Stimulated activated CD4-positive, alpha-beta T cell treated with anti-CD3 and anti-CD28 coated beads, Interleukin-4, amount 100 ng/mL, for 48 hours (primary cell): ENCODE data around the gene FBLN5.

Experiments used
- DNase-seq, 2 donors: peaks; one replicate each; pipeline ENCODE4 v3.0.0-alpha.2; 2020; ENCODE audit warnings: low read depth in 2 of 2

FBLN5 gene

GRCh38 chr14:91829511-91829910, 118.0 kb downstream of the FBLN5 start:
- DNase-seq: no peak

DNA sequence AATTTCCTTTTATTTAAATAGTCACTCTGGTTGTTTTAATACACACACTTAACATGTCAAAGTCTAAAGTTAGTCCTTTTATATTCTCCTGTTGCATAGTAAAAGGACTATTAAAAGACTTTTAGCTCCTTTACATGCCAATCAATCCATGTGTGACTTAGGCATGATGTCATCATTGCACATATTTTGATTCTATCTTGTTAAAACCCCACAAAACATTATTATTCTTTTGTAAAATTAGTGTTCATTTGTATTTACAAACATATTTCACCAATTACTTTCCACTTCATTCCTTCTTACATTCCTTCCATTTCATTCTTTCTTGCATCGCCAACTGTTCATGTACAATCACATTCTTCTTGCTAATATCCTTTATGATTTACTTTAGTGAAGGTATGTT, 119.7 kb downstream of the FBLN5 start:
- DNase-seq: no peak
